HT-29 (cell line): ENCODE data around the gene PEPD. TPM values are rescaled to one million over a fixed set of nuclear protein-coding genes. Genes with fewer than 3 reads are reported as not detected.

Experiments
- DNase-seq: peaks from one replicate; pipeline ENCODE4 v3.0.0-alpha.2; 2015; ENCODE audit warnings: low spot score
- total RNA-seq: library from RNA; depleted of rRNA; stranded (reverse); fragments of >200 nt; shearing (Covaris generic); gene quantifications from 2 replicates; pipeline ENCODE4 v1.2.3, GENCODE V29; 2014

The PEPD gene
- total RNA-seq, 1 experiment from 2014 or later = 66.1 TPM

- no peak for DNase-seq
Measured at GRCh38 chr19:33396701-33397535, 124.7 kb downstream of the PEPD start.

- DNase-seq = no peak
Measured at GRCh38 chr19:33395561-33396550, 125.7 kb downstream of the PEPD start.

GRCh38 chr19:33394723-33395560, 126.6 kb downstream of the PEPD start:
- DNase-seq = no peak

- DNase-seq = no peak
Measured at GRCh38 chr19:33394006-33394722, 127.4 kb downstream of the PEPD start.

GRCh38 chr19:33393286-33394005, 128.1 kb downstream of the PEPD start:
- no peak for DNase-seq

GRCh38 chr19:33392341-33393285, 129.0 kb downstream of the PEPD start:
- DNase-seq = no peak

- DNase-seq = no peak
Measured at GRCh38 chr19:33391631-33392249, 129.9 kb downstream of the PEPD start.

GRCh38 chr19:33390908-33391630, 130.5 kb downstream of the PEPD start:
- DNase-seq = no peak

GRCh38 chr19:33390101-33390907, 131.3 kb downstream of the PEPD start:
- DNase-seq = no peak

GRCh38 chr19:33389421-33390100, 132.0 kb downstream of the PEPD start:
- no peak for DNase-seq

- no peak for DNase-seq
Measured at GRCh38 chr19:33388725-33389420, 132.7 kb downstream of the PEPD start.

GRCh38 chr19:33388231-33388724, 133.3 kb downstream of the PEPD start:
- no peak for DNase-seq

- no peak for DNase-seq
Measured at GRCh38 chr19:33387351-33388230, 134.0 kb downstream of the PEPD start.

- DNase-seq = no peak
Measured at GRCh38 chr19:33386361-33386858, 135.2 kb downstream of the PEPD start.
